ENCODE data around the gene HIPK4. TPM values are rescaled to one million over a fixed set of nuclear protein-coding genes. Genes with fewer than 3 reads are reported as not detected.
A peak's percentile ranks its signal among the peaks of the same experiment; 100 is the strongest.
"Not testable (repeated sequence)": the region's sequence is repeated elsewhere in the genome, so short reads cannot be mapped to it uniquely, and the experiment has no call there.

HIPK4 gene
- total and polyA plus RNA-seq, 3 experiments from 2014 or later: not detected

DNA sequence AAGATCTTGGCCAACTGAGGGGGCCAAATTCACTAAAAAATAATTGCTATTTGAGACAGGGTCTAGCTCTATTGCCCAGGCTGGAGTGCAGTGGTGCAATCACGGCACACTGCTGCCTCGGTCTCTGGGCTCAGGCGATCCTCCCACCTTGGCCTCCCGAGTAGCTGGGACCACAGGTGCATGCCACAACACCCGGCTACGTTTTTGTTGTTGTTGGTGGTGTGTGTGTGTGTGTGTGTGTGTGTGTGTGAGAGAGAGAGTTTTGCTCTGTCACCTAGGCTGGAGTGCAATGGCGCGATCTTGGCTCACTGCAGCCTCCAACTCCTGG, 18.6 kb upstream of the HIPK4 start:
- H3K4me1 ChIP-seq (ENCODE audit: insufficient read depth, low read length); POLR2A ChIA-PET; H3K9me3 ChIP-seq (ENCODE audit: low read length); DNase-seq; H3K27ac Mint-ChIP-seq; H3K9me3 Mint-ChIP-seq; H3K36me3 ChIP-seq (ENCODE audit: insufficient read depth, low read length); H3K4me3 Mint-ChIP-seq; H3K36me3 Mint-ChIP-seq; H3K4me3 ChIP-seq (ENCODE audit: low read length); H3K27me3 ChIP-seq (ENCODE audit: insufficient read depth, low read length, poor library complexity, severe bottlenecking); H3K27me3 Mint-ChIP-seq; H3K27ac ChIP-seq (ENCODE audit: low read depth, low read length): not testable (repeated sequence)
- CTCF ChIA-PET: interaction anchor here (1.4 to 2.1 kb wide), 2 partner anchors 12 to 14 kb away, joined by 5 to 10 read pairs; no protein-coding TSS in a partner anchor
- H3K4me1 Mint-ChIP-seq: peaks cover 3 to 14% (median 14%) of the 10 kb centered on the region in 3 donors

DNA sequence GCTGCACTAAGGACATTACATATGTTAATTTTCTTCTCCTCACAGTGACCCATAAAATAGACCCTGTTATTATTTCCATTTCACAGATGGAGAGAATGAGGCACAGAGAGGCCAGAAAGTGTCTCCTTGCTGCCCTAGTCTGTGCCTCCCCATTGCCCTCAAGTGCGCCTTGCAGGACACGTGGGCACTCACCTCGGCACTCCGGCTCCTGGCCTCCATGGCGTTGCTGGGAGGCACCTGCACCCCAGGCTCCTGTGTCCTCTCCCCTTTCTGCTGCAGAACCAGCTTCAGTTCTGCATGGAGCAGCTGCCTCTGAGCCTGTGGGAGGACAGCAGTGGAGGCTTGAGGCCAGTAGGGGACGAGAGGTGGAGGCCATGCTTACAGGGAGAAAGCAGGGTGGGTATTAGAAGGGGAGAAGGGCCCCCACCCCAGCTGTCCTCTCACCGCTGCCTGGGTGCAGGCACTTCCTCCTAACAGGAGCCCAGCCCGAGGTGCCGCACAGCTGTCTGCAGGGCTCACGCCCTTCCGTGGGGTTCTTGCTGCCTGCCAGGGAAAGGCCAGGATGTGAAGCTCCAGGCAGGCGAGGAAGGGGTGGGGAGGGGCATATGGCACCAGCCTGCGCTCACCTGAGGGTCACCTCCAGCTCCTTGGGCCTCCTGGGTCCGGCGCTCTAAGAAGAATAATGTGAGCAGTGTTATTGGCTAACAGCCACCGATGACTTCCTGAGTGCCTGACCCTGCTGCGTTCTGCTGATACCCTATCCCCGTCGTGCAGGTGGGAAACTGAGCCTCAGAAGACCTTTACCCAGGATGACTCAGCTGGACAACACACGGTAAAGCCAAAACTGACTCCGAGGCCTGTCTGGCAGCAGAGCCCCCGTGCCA, 18.0 kb upstream of the HIPK4 start:
- peaks cover 0 to 2% (median 0%) of the 10 kb centered on the region in 5 donors for H3K9me3 Mint-ChIP-seq
- peak overlapping the region in 1 of 8 donors; percentile 51 for H3K27ac Mint-ChIP-seq
- H3K36me3 Mint-ChIP-seq: peaks cover 0 to 1% (median 1%) of the 10 kb centered on the region in 3 donors
- no peak for DNase-seq
- no peak overlapping the region for H3K4me3 ChIP-seq (ENCODE audit: low read length)
- peaks cover 5 to 20% (median 18%) of the 10 kb centered on the region in 3 donors for H3K4me1 Mint-ChIP-seq
- H3K4me3 Mint-ChIP-seq: no peak overlapping the region
- H3K9me3 ChIP-seq (ENCODE audit: low read length): no peaks in the 10 kb centered on the region
- peaks cover 5% of the 10 kb centered on the region for H3K4me1 ChIP-seq (ENCODE audit: insufficient read depth, low read length)
- peaks cover 0 to 2% of the 10 kb centered on the region in 2 donors for H3K27me3 Mint-ChIP-seq
- no peaks in the 10 kb centered on the region for H3K27me3 ChIP-seq (ENCODE audit: insufficient read depth, low read length, poor library complexity, severe bottlenecking)
- no peak overlapping the region for H3K27ac ChIP-seq (ENCODE audit: low read depth, low read length)
- ChIA-PET CTCF (interaction anchor here (1.4 to 2.1 kb wide), 2 partner anchors 13 to 15 kb away, joined by 5 to 10 read pairs; no protein-coding TSS in a partner anchor), POLR2A (no interaction called here)
- no peaks in the 10 kb centered on the region for H3K36me3 ChIP-seq (ENCODE audit: insufficient read depth, low read length)

DNA sequence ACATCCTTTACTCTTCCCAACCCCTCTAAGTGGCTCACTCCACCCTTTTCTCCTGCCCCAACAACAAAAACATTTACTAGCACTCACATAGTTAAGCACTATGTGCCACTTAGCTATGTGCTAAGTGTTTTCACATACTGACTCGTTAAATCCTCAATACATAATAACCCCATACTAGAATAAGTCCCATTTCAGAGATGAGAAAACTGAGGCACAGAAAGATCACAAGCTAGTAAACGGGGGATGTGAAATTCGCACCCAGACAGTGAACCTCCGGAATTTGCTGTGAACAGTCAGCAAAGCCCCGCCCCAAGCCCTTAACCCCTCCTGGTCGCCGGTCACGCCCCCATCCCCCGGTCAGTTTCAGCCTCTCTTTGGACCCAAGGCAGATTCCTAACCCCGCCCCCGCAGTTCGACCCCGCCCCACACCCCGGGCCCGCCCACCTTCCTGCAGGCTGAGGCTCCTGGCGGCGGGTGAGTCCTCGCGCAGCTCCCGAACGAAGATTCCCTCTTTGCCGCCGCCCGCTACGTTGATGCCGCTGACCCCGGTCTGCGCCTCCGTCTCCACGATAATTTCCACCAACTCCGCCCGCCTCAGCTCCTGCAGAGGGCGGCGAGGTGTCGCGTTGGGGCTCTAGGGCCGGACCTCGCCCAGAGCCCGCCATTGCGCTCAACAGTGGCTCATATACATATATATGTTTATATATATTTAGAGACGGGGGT, 13.4 kb upstream of the HIPK4 start:
- CTCF ChIA-PET: interaction anchor here (2.1 to 3.2 kb wide), 2 partner anchors 17 to 61 kb away, joined by 6 to 18 read pairs; partner anchors contain the start of gene BLVRB

DNA sequence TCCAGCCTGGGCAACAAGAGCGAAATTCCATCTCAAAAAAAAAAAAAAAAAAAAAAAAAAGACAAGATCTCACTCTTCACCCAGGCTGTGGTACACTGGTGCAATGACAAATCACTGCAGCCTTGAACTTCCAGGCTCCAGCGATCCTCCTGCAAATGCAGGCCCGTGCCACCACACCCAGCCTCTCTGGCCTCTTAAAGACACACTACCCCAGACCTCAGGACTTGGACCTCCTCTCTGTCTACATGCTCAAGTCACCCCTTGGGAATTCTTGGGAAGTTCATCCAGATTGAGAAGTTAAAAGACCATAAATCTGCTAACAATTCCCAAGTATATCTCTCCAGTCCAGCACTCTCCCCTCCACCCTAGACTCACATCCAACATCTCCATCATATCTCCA, 10.6 kb upstream of the HIPK4 start:
- no peaks in the 10 kb centered on the region for H3K36me3 ChIP-seq (ENCODE audit: insufficient read depth, low read length)
- Mint-ChIP-seq H3K4me1 (peaks cover 15 to 25% (median 18%) of the 10 kb centered on the region in 3 donors), H3K27me3 (peaks cover 2 to 5% of the 10 kb centered on the region in 2 donors), H3K4me3 (peak overlapping the region in 1 of 7 donors; percentile 16), H3K27ac (no peak overlapping the region), H3K9me3 (peaks cover 0 to 2% (median 0%) of the 10 kb centered on the region in 5 donors), H3K36me3 (peaks cover 0 to 1% (median 1%) of the 10 kb centered on the region in 3 donors)
- no peak overlapping the region for H3K4me3 ChIP-seq (ENCODE audit: low read length)
- H3K27me3 ChIP-seq (ENCODE audit: insufficient read depth, low read length, poor library complexity, severe bottlenecking): no peaks in the 10 kb centered on the region
- POLR2A ChIA-PET: no interaction called here
- H3K27ac ChIP-seq (ENCODE audit: low read depth, low read length): no peak overlapping the region
- no peak for DNase-seq
- peaks cover 5% of the 10 kb centered on the region for H3K4me1 ChIP-seq (ENCODE audit: insufficient read depth, low read length)
- no peaks in the 10 kb centered on the region for H3K9me3 ChIP-seq (ENCODE audit: low read length)
- CTCF ChIA-PET: no interaction called here

More for the DNA sequence above, 13.4 kb upstream of the HIPK4 start:
- Histone ChIP-seq H3K4me3 (ENCODE audit: low read length) (peak overlapping the region; percentile 80), H3K4me1 (ENCODE audit: insufficient read depth, low read length) (peaks cover 5% of the 10 kb centered on the region), H3K27ac (ENCODE audit: low read depth, low read length) (peak overlapping the region; percentile 65), H3K9me3 (ENCODE audit: low read length) (no peaks in the 10 kb centered on the region), H3K36me3 (ENCODE audit: insufficient read depth, low read length) (no peaks in the 10 kb centered on the region), H3K27me3 (ENCODE audit: insufficient read depth, low read length, poor library complexity, severe bottlenecking) (no peaks in the 10 kb centered on the region)
- Mint-ChIP-seq H3K27ac (peak overlapping the region; percentile 8 to 93 (median 91)), H3K4me1 (peaks cover 15 to 25% (median 25%) of the 10 kb centered on the region in 3 donors), H3K9me3 (peaks cover 0 to 2% (median 0%) of the 10 kb centered on the region in 5 donors), H3K4me3 (peak overlapping the region; percentile 78 to 99 (median 95)), H3K36me3 (peaks cover 0 to 1% (median 1%) of the 10 kb centered on the region in 3 donors), H3K27me3 (peaks cover 2 to 5% of the 10 kb centered on the region in 2 donors)
- peak; percentile 64 to 82 (median 77) for DNase-seq
- POLR2A ChIA-PET: interaction anchor here (1.1 to 2.4 kb wide), 3 partner anchors 17 to 202 kb away, joined by 3 to 7 read pairs (median 7); partner anchors contain the start of gene BLVRB

DNA sequence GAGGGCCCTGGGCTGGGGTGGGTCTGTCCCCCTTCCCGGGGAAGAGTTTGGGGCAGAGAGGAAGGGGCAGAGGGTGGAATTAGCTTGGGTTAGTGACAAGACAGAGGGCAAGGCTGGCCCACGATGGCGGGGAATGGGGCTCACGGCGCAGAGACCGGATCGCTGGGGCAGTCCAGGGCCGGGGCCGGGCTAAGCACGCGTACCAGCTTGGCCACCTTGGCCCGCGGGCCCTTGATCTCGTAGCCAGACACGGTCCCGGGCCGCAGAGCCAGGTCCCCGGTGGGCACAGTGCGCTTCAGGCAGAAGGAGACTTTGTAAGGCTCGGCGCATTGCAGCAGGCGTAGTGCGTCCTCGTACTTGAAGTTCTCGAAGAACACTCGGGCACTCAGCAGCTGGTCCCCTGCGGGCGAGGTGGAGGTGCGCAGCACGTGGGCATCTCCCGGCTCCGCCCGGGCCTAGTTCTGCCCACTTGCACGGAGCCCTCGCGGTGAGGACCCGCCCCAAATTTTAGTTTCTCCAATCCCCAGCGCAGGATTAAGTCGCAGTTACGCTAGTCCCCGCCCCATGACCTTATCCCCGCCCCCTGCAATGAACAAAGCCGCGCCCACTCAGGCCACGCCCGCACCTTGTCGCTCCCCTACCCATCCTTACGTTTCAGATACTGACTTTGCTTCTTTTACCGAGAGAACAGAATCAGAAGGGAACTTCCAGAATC, 8.6 kb upstream of the HIPK4 start:
- POLR2A ChIA-PET: no interaction called here

DNA sequence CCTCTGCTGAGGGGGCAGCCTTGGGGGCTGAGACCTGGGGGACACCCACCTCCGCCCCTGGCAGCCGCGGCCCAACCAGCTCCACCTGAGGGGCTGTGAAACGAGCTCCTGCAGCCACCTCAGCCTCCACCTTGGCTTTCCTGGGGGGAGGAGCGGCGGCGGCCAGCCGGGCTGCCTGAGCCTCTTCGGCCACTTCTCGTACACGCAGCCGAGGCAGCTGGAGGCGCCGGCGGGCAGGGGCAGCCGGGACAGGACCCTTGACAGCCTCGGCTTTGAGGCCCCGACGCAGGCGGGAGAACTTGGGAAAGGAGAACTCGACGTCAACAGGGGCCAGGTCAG, 7.6 kb upstream of the HIPK4 start:
- Mint-ChIP-seq H3K27me3 (peaks cover 2 to 5% of the 10 kb centered on the region in 2 donors), H3K36me3 (no peaks in the 10 kb centered on the region), H3K4me1 (peaks cover 5 to 10% (median 6%) of the 10 kb centered on the region in 3 donors), H3K4me3 (no peak overlapping the region), H3K9me3 (no peaks in the 10 kb centered on the region), H3K27ac (no peak overlapping the region)
- no peak overlapping the region for H3K27ac ChIP-seq (ENCODE audit: low read depth, low read length)
- no peak overlapping the region for H3K4me3 ChIP-seq (ENCODE audit: low read length)
- ChIA-PET CTCF (no interaction called here), POLR2A (no interaction called here)
- no peaks in the 10 kb centered on the region for H3K4me1 ChIP-seq (ENCODE audit: insufficient read depth, low read length)
- DNase-seq: no peak
- no peaks in the 10 kb centered on the region for H3K27me3 ChIP-seq (ENCODE audit: insufficient read depth, low read length, poor library complexity, severe bottlenecking)
- H3K9me3 ChIP-seq (ENCODE audit: low read length): no peaks in the 10 kb centered on the region
- no peaks in the 10 kb centered on the region for H3K36me3 ChIP-seq (ENCODE audit: insufficient read depth, low read length)

More for the DNA sequence above, 8.6 kb upstream of the HIPK4 start:
- Mint-ChIP-seq H3K36me3 (no peaks in the 10 kb centered on the region), H3K27ac (peak overlapping the region in 1 of 8 donors; percentile 48), H3K9me3 (no peaks in the 10 kb centered on the region), H3K4me3 (peak overlapping the region in 3 of 7 donors; percentile 5 to 16 (median 5)), H3K4me1 (peaks cover 11 to 13% (median 13%) of the 10 kb centered on the region in 3 donors), H3K27me3 (peaks cover 2 to 5% of the 10 kb centered on the region in 2 donors)
- CTCF ChIA-PET: interaction anchor here (0.6 kb wide), 1 partner anchor 39 kb away, joined by 3 read pairs; no protein-coding TSS in a partner anchor
- Histone ChIP-seq H3K36me3 (ENCODE audit: insufficient read depth, low read length) (no peaks in the 10 kb centered on the region), H3K27me3 (ENCODE audit: insufficient read depth, low read length, poor library complexity, severe bottlenecking) (no peaks in the 10 kb centered on the region), H3K4me3 (ENCODE audit: low read length) (no peak overlapping the region), H3K9me3 (ENCODE audit: low read length) (no peaks in the 10 kb centered on the region), H3K4me1 (ENCODE audit: insufficient read depth, low read length) (peaks cover 5% of the 10 kb centered on the region), H3K27ac (ENCODE audit: low read depth, low read length) (no peak overlapping the region)
- peak; percentile 20 to 58 (median 45) for DNase-seq

DNA sequence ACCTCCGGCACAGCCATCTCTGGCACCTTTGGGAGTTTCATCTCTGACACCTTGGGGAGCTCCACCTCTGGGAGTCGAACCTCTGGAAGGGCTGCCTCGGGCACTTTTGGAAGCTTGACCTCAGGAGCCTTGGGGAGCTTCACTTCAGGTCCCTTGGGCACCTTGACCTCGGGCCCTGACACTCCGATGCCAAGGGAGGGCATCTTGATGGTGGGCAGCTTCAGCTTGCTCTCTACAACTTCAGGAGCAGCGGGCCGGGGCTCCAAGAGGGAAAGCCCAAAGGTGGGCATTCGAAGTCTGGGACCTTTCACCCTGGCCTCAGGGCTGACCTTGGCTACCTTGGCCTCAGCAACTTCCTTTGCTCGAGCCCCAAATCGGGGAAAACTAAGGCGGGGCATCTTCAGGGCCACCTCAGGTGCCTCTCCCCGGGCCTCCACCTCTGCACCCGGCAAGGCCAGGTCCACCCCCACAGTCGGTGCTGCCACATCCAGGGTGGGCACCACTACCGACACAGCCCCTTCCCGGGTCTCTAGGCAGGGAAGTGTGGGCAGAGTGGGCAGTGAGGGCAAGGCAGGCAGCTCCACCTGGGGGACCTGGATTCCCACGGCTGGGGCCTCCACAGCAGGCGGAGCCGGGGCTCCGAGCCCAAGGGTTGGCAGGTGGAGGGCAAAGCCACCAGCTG, 7.0 kb upstream of the HIPK4 start:
- POLR2A ChIA-PET: no interaction called here
- Mint-ChIP-seq H3K9me3 (no peaks in the 10 kb centered on the region), H3K4me1 (peaks cover 5 to 10% (median 6%) of the 10 kb centered on the region in 3 donors), H3K36me3 (no peaks in the 10 kb centered on the region), H3K4me3 (no peak overlapping the region), H3K27ac (no peak overlapping the region), H3K27me3 (peaks cover 2 to 5% of the 10 kb centered on the region in 2 donors)
- no peaks in the 10 kb centered on the region for H3K9me3 ChIP-seq (ENCODE audit: low read length)
- H3K27me3 ChIP-seq (ENCODE audit: insufficient read depth, low read length, poor library complexity, severe bottlenecking): no peaks in the 10 kb centered on the region
- H3K4me3 ChIP-seq (ENCODE audit: low read length): no peak overlapping the region
- no peak overlapping the region for H3K27ac ChIP-seq (ENCODE audit: low read depth, low read length)
- CTCF ChIA-PET: no interaction called here
- H3K36me3 ChIP-seq (ENCODE audit: insufficient read depth, low read length): no peaks in the 10 kb centered on the region
- no peaks in the 10 kb centered on the region for H3K4me1 ChIP-seq (ENCODE audit: insufficient read depth, low read length)
- DNase-seq: no peak
